Uterus (tissue), 4 donors: ENCODE measurements around the gene C14orf119. TPM values are rescaled to one million over a fixed set of nuclear protein-coding genes. Genes with fewer than 3 reads are reported as not detected.

Experiments used
- DNase-seq, 2 donors: peaks; one replicate each; pipeline ENCODE4 v3.0.0-alpha.2; 2019 to 2020
- H3K27ac ChIP-seq, 2 donors: fragments of 200-600 bp; sonication (generic); 1 replicate in 1 of 2; 2 replicates in 1 of 2; pipeline ENCODE4 v1.5.1; 2016 to 2018
- H3K27me3 ChIP-seq, 2 donors: fragments of 200-600 bp; sonication (generic); one replicate each; pipeline ENCODE4 v1.5.1; 2018 to 2019; ENCODE audit warnings: control low read depth in 1 of 2
- H3K36me3 ChIP-seq, 2 donors: fragments of 200-600 bp; sonication (generic); one replicate each; pipeline ENCODE4 v1.5.1; 2019; ENCODE audit warnings: control low read depth in 1 of 2
- H3K4me1 ChIP-seq, 2 donors: fragments of 200-600 bp; sonication (generic); one replicate each; pipeline ENCODE4 v1.5.1; 2018 to 2019; ENCODE audit warnings: control low read depth in 1 of 2
- H3K4me3 ChIP-seq, 2 donors: fragments of 200-600 bp; sonication (generic); 1 replicate in 1 of 2; 2 replicates in 1 of 2; pipeline ENCODE4 v1.5.1; 2018 to 2019; ENCODE audit warnings: mild to moderate bottlenecking in 1 of 2
- H3K9me3 ChIP-seq, 2 donors: fragments of 200-600 bp; sonication (generic); one replicate each; pipeline ENCODE4 v1.5.1; 2019; ENCODE audit warnings: control low read depth in 1 of 2
- CTCF ChIP-seq, 4 experiments: fragments of 200-600 bp in 2 of 4; fragments of 450-650 bp in 2 of 4; sonication (generic) in 2 of 4; IDR thresholded peaks; one replicate each; pipeline ENCODE4 v1.5.1; 2016 to 2019; ENCODE audit warnings: antibody characterized with exemption in 4 of 4, mild to moderate bottlenecking in 2 of 4, moderate library complexity in 1 of 4
- POLR2A ChIP-seq, 2 donors: fragments of 450-650 bp; IDR thresholded peaks; one replicate each; pipeline ENCODE4 v1.6.1; 2016; ENCODE audit warnings: antibody characterized with exemption in 2 of 2, mild to moderate bottlenecking in 1 of 2, moderate library complexity in 1 of 2
- intact Hi-C: fragments of 100-400 bp; cut with DNase I; formaldehyde crosslinking; loops from one replicate; pipeline ENCODE4 v1.15.1; 2023; ENCODE audit warnings: low total_unique reads
- total RNA-seq, 4 donors: library from RNA; depleted of rRNA in 3 of 4; stranded (reverse); fragments of >200 nt in 3 of 4; gene quantifications; one replicate each; pipeline versions ENCODE4 v1.1.0 to v1.2.4, GENCODE V29; 2014 to 2023
- donor health status: DM: yes; HTN: yes; CAD: no.

The C14orf119 gene
- total RNA-seq, 4 donors from 2014 or later, result 12.3 to 41.6 (median 26.7) TPM

- no peaks in the 10 kb centered on the region for H3K4me1 ChIP-seq
- no peak for DNase-seq
- intact Hi-C loops, result no loop called here
Measured at GRCh38 chr14:23110579-23111365, 15.5 kb downstream of the C14orf119 start.

GRCh38 chr14:23112359-23113178 is 17.3 kb downstream of the C14orf119 start:
- intact Hi-C loops, result no loop called here
- H3K27ac ChIP-seq, result no peak overlapping the region
- no peaks in the 10 kb centered on the region for H3K9me3 ChIP-seq
- no peaks in the 10 kb centered on the region for H3K36me3 ChIP-seq
- TF ChIP-seq CTCF (IDR thresholded peaks at IDR 0.05) (no peak), POLR2A (IDR thresholded peaks at IDR 0.05) (no peak)
- no peak for DNase-seq
- H3K4me1 ChIP-seq, result no peaks in the 10 kb centered on the region
- H3K4me3 ChIP-seq, result no peak overlapping the region
- no peaks in the 10 kb centered on the region for H3K27me3 ChIP-seq

More at GRCh38 chr14:23110579-23111365, 15.5 kb downstream of the C14orf119 start:
- no peaks in the 10 kb centered on the region for H3K27me3 ChIP-seq
- no peak overlapping the region for H3K4me3 ChIP-seq
- H3K9me3 ChIP-seq, result no peaks in the 10 kb centered on the region
- H3K27ac ChIP-seq, result no peak overlapping the region
- TF ChIP-seq CTCF (IDR thresholded peaks at IDR 0.05), result no peak
- TF ChIP-seq POLR2A (IDR thresholded peaks at IDR 0.05), result no peak
- no peaks in the 10 kb centered on the region for H3K36me3 ChIP-seq

GRCh38 chr14:23113431-23114119 is 18.3 kb downstream of the C14orf119 start:
- intact Hi-C loops, result no loop called here
- Histone ChIP-seq H3K36me3 (no peaks in the 10 kb centered on the region), H3K27me3 (no peaks in the 10 kb centered on the region), H3K4me1 (no peaks in the 10 kb centered on the region), H3K9me3 (no peaks in the 10 kb centered on the region), H3K27ac (no peak overlapping the region), H3K4me3 (no peak overlapping the region)
- TF ChIP-seq CTCF (IDR thresholded peaks at IDR 0.05) (no peak), POLR2A (IDR thresholded peaks at IDR 0.05) (no peak)
- DNase-seq, result no peak

GRCh38 chr14:23114120-23114458 is 18.8 kb downstream of the C14orf119 start:
- no peaks in the 10 kb centered on the region for H3K36me3 ChIP-seq
- no peak overlapping the region for H3K4me3 ChIP-seq
- H3K9me3 ChIP-seq, result no peaks in the 10 kb centered on the region
- no peak for DNase-seq
- no peak overlapping the region for H3K27ac ChIP-seq
- H3K4me1 ChIP-seq, result no peaks in the 10 kb centered on the region
- TF ChIP-seq CTCF (IDR thresholded peaks at IDR 0.05) (no peak), POLR2A (IDR thresholded peaks at IDR 0.05) (no peak)
- intact Hi-C loops, result no loop called here
- no peaks in the 10 kb centered on the region for H3K27me3 ChIP-seq
